H1 (cell line): ENCODE results near the gene GAMT.
A peak's percentile ranks its signal among the peaks of the same experiment; 100 is the strongest.

Source experiments
- JUN ChIP-seq: IDR thresholded peaks from 2 replicates; pipeline ENCODE4 v1.6.1; 2011; ENCODE audit warnings: low read depth, mild to moderate bottlenecking, improper control_type of control experiment, low read length
- TF ChIP-seq, protein P1 (sequence below): IDR thresholded peaks from 2 replicates; pipeline ENCODE4 v1.6.1; 2012; ENCODE audit warnings: inconsistent platforms

- TF ChIP-seq, protein P1, sequence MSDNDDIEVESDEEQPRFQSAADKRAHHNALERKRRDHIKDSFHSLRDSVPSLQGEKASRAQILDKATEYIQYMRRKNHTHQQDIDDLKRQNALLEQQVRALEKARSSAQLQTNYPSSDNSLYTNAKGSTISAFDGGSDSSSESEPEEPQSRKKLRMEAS = peak; percentile 68
- TF ChIP-seq JUN = no peak
Observed at GRCh38 chr19:1408300-1409203, 7.2 kb upstream of the GAMT start.
